ENCODE results near the gene ARHGAP18.
"Not testable (repeated sequence)": the region's sequence is repeated elsewhere in the genome, so short reads cannot be mapped to it uniquely, and the experiment has no call there.

The ARHGAP18 gene

DNA sequence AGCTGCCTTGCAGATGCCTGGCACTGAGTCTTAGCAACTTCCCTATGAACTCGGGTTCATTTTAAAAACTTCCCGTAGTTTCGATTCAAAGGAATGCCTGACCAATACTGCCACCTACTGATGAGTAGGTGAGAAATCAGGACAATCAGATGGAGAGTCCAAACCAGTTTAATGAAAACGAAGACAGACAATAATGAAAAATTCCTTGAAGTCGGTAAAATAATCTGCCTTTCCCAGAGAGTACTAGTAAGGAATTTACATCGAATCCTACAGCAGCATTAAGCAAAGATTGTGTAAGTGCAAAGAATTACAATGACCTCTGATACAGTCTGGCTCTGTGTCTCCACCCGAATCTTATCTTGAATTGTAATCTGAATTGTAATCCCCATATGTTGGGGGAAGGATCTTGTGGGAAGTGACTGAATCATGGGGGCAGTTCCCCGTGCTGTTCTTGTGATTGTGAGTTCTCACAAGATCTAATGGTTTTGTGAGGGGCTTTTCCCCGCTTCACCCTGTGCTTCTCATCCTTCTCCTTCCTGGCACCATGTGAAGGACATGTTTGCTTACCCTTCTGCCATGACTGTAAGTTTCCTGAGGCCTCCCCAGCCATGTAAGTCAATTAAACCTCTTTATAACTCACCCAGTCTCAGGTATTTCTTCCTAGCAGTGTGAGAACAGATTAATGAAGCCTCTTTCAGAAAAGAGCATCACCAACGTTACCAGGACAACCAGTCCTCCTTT, 134.4 kb downstream of the ARHGAP18 start:
- no peak overlapping the region for H3K4me3 ChIP-seq (ENCODE audit: low read depth, low read length)
- TF ChIP-seq, protein P1, sequence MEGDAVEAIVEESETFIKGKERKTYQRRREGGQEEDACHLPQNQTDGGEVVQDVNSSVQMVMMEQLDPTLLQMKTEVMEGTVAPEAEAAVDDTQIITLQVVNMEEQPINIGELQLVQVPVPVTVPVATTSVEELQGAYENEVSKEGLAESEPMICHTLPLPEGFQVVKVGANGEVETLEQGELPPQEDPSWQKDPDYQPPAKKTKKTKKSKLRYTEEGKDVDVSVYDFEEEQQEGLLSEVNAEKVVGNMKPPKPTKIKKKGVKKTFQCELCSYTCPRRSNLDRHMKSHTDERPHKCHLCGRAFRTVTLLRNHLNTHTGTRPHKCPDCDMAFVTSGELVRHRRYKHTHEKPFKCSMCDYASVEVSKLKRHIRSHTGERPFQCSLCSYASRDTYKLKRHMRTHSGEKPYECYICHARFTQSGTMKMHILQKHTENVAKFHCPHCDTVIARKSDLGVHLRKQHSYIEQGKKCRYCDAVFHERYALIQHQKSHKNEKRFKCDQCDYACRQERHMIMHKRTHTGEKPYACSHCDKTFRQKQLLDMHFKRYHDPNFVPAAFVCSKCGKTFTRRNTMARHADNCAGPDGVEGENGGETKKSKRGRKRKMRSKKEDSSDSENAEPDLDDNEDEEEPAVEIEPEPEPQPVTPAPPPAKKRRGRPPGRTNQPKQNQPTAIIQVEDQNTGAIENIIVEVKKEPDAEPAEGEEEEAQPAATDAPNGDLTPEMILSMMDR (IDR thresholded peaks at IDR 0.05; ENCODE audit: borderline replicate concordance, insufficient read depth, low read depth, low read length) = 0 out of 2 replicates have a peak, but pooled peaks have one; percentile 6

DNA sequence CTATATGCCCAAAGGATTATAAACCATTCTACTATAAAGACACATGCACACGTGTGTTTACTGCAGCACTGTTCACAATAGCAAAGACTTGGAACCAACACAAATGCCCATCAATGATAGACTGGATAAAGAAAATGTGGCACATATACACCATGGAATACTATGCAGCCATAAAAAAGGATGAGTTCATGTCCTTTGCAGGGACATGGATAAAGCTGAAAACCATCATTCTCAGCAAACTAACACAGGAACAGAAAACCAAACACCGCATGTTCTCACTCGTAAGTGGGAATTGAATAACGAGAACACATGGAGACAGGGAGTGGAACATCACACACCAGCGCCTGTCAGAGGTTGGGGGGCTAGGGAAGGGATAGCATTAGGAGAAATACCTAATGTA, 135.4 kb downstream of the ARHGAP18 start:
- H3K4me3 ChIP-seq (ENCODE audit: low read depth, low read length) = not testable (repeated sequence)

- not testable (repeated sequence) for H3K4me3 ChIP-seq (ENCODE audit: low read depth, low read length)
Observed at GRCh38 chr6:129570929-129571328, 139.0 kb downstream of the ARHGAP18 start.

- no peak overlapping the region for H3K4me3 ChIP-seq (ENCODE audit: low read depth, low read length)
- TF ChIP-seq, protein P1 (IDR thresholded peaks at IDR 0.05; ENCODE audit: borderline replicate concordance, insufficient read depth, low read depth, low read length) = no peak
Observed at GRCh38 chr6:129568015-129568414, 142.0 kb downstream of the ARHGAP18 start.

GRCh38 chr6:129567374-129567773, 142.6 kb downstream of the ARHGAP18 start:
- no peak overlapping the region for H3K4me3 ChIP-seq (ENCODE audit: low read depth, low read length)
- TF ChIP-seq, protein P1 (IDR thresholded peaks at IDR 0.05; ENCODE audit: borderline replicate concordance, insufficient read depth, low read depth, low read length) = 0 out of 2 replicates have a peak, but pooled peaks have one; percentile 16

GRCh38 chr6:129565811-129566210, 144.2 kb downstream of the ARHGAP18 start:
- no peak overlapping the region for H3K4me3 ChIP-seq (ENCODE audit: low read depth, low read length)

GRCh38 chr6:129565366-129565765, 144.6 kb downstream of the ARHGAP18 start:
- TF ChIP-seq, protein P1 (IDR thresholded peaks at IDR 0.05; ENCODE audit: borderline replicate concordance, insufficient read depth, low read depth, low read length) = no peak
- no peak overlapping the region for H3K4me3 ChIP-seq (ENCODE audit: low read depth, low read length)

More at GRCh38 chr6:129565811-129566210, 144.2 kb downstream of the ARHGAP18 start:
- TF ChIP-seq, protein P1 (IDR thresholded peaks at IDR 0.05; ENCODE audit: borderline replicate concordance, insufficient read depth, low read depth, low read length) = no peak

DNA sequence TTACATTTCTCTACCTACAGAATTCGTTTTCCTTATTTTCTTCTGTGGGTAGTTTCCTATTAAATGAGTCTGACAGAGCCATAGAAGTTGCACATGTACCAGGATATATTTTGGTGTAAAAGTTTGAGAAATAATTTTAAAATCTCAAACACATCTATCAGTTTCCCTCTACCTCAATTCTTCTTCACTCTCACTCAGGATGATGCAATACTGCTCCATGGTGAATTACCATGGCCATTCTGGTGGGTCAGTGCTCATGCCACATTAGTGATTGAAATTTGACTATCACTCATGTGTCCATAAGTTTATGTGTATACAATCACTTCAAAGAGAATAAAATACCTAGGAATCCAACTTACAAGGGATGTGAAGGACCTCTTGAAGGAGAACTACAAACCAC, 151.7 kb downstream of the ARHGAP18 start:
- TF ChIP-seq, protein P1 (IDR thresholded peaks at IDR 0.05; ENCODE audit: borderline replicate concordance, insufficient read depth, low read depth, low read length) = no peak

More for the DNA sequence above, 151.7 kb downstream of the ARHGAP18 start:
- no peak overlapping the region for H3K4me3 ChIP-seq (ENCODE audit: low read depth, low read length)
